HG03571 (cell line): ENCODE data around the gene WNT2.
"Not testable (repeated sequence)": the region's sequence is repeated elsewhere in the genome, so short reads cannot be mapped to it uniquely, and the experiment has no call there.

Experiments
- ATAC-seq: cut with Tn5 transposase; IDR thresholded peaks from one replicate; pipeline ENCODE4 v1.9.1; 2021; ENCODE audit not compliant: unreplicated experiment

The WNT2 gene

GRCh38 chr7:117308891-117309290, 14.0 kb downstream of the WNT2 start:
- ATAC-seq: no peak

- ATAC-seq: no peak
These were observed 20.5 kb downstream of the WNT2 start for GRCh38 chr7:117302396-117302795.

GRCh38 chr7:117300506-117300905, 22.4 kb downstream of the WNT2 start:
- not testable (repeated sequence) for ATAC-seq

- ATAC-seq: no peak
These were observed 25.3 kb downstream of the WNT2 start for GRCh38 chr7:117297606-117298005.

GRCh38 chr7:117296066-117296465, 26.8 kb downstream of the WNT2 start:
- ATAC-seq: no peak

GRCh38 chr7:117285826-117286225, 37.0 kb downstream of the WNT2 start:
- no peak for ATAC-seq

GRCh38 chr7:117284692-117285091, 38.2 kb downstream of the WNT2 start:
- ATAC-seq: no peak

GRCh38 chr7:117283779-117284178, 39.1 kb downstream of the WNT2 start:
- no peak for ATAC-seq

- no peak for ATAC-seq
These were observed 39.5 kb downstream of the WNT2 start for GRCh38 chr7:117283371-117283770.

GRCh38 chr7:117282239-117282812, 40.5 kb downstream of the WNT2 start:
- no peak for ATAC-seq

- no peak for ATAC-seq
These were observed 41.3 kb downstream of the WNT2 start for GRCh38 chr7:117281562-117281961.

GRCh38 chr7:117279931-117280557, 42.8 kb downstream of the WNT2 start:
- no peak for ATAC-seq

GRCh38 chr7:117279203-117279602, 43.7 kb downstream of the WNT2 start:
- ATAC-seq: no peak

- no peak for ATAC-seq
These were observed 44.8 kb downstream of the WNT2 start for GRCh38 chr7:117278040-117278439.

- ATAC-seq: no peak
These were observed 45.3 kb downstream of the WNT2 start for GRCh38 chr7:117277576-117277975.

GRCh38 chr7:117274951-117275350, 47.9 kb downstream of the WNT2 start:
- ATAC-seq: no peak

- no peak for ATAC-seq
These were observed 49.0 kb downstream of the WNT2 start for GRCh38 chr7:117273814-117274225.

- no peak for ATAC-seq
These were observed 49.5 kb downstream of the WNT2 start for GRCh38 chr7:117273325-117273724.

- ATAC-seq: no peak
These were observed 50.7 kb downstream of the WNT2 start for GRCh38 chr7:117272017-117272759.

- ATAC-seq: no peak
These were observed 51.3 kb downstream of the WNT2 start for GRCh38 chr7:117271566-117271965.

GRCh38 chr7:117270371-117270770, 52.5 kb downstream of the WNT2 start:
- no peak for ATAC-seq

- ATAC-seq: no peak
These were observed 53.0 kb downstream of the WNT2 start for GRCh38 chr7:117269886-117270285.
